ENCODE results near the gene PPIF. TPM values are rescaled to one million over a fixed set of nuclear protein-coding genes. Genes with fewer than 3 reads are reported as not detected.

Gene PPIF
- total RNA-seq, 2 donors from 2014 or later, result 102 to 104 TPM

DNA sequence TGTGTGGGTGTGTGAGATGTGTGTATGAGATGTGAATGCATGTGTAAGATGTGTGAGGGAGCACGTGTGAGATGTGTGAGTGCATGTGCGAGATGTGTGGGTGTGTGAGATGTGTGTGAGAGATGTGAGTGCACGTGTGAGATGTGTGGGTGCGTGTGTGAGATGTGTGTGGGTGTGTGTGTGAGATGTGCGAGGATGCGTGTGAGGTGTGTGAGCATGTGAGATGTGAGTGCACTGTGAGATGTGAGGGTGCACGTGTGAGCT, 31.0 kb downstream of the PPIF start:
- H3K4me3 Mint-ChIP-seq, result no peak overlapping the region
- no peak overlapping the region for H3K27ac Mint-ChIP-seq
- H3K9me3 Mint-ChIP-seq, result no peaks in the 10 kb centered on the region
- peaks cover 0 to 2% of the 10 kb centered on the region in 2 donors for H3K36me3 Mint-ChIP-seq (ENCODE audit: insufficient read depth in 2 of 2)
- H3K4me1 Mint-ChIP-seq (ENCODE audit: low read depth), result peaks cover 4% of the 10 kb centered on the region
- DNase-seq (no peak), ATAC-seq (replicated peaks in 1 of 2) (no peak)
- no peaks in the 10 kb centered on the region for H3K27me3 Mint-ChIP-seq (ENCODE audit: low read depth)

DNA sequence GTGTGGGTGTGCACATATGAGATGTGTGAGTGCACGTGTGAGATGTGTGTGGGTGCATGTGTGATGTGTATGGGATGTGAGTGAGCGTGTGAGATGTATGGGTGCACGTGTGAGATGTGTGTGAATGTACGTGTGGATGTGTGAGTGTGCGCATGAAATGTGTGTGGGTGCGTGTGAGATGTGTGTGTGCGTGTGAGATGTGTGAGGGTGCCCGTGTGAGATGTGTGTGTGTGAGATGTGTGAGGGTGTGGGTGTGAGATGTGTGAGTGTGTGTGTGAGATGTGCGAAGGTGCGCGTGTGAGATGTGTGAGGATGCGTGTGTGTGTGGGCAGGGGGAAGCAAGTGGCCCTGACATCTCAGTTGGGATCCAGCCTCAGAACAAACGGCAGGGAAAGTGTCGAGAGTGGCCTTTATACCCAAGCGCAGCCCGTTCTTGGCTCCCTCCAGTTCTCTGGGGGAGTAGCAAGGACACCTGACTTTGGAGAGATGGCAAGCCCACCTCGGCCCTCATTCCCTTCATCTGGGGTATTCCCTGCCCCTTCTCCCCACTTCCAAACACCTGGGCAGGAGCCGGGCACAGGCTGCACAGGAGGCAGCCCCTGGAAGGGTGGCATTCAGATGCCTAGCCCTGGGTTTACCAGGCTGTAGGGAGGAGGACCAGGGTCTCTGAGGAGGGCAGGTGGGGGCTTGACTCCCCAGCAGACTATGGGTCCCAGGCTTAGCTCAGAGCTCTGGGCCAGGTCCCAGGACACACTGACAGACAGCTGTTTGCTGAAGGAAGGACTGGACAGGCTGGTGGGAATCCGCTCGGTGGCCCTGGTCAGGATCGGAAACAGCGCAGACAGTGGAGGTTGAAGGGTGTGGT, 31.6 kb downstream of the PPIF start:
- ATAC-seq (replicated peaks in 1 of 2) (no peak), DNase-seq (no peak)
- Mint-ChIP-seq H3K4me3 (no peak overlapping the region), H3K36me3 (ENCODE audit: insufficient read depth in 2 of 2) (peaks cover 0 to 2% of the 10 kb centered on the region in 2 donors), H3K27me3 (ENCODE audit: low read depth) (no peaks in the 10 kb centered on the region), H3K27ac (no peak overlapping the region), H3K4me1 (ENCODE audit: low read depth) (peaks cover 4% of the 10 kb centered on the region), H3K9me3 (no peaks in the 10 kb centered on the region)

DNA sequence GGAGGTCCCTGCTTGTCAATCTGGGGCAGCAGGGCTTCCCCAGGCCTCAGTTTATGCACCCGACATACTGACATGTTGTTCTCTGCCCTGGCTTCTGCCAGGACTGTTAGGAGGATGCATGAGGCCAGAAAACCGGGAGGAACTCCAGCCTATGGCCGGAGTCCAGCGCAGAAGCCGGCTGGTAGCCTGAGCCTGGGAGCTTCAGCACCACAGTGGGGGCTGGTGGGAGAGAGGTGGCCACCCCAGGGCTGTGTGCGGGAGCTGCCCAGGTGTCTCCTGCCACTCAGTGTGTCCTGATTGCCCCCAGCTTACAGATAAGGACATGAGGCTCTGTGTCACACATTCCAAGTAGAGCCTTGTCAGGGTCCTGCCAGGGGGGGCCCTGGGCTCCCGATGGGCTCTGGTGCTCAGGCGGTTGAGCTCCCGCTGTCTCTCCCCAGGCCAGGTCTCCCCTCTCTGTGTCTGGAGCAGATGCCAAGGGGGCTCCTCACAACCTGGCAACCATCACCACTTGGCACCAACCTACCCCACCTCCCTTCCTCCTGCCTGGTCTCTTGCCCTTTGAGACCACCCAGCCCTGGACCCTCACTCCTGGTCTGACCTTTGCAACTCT, 32.3 kb downstream of the PPIF start:
- no peaks in the 10 kb centered on the region for H3K9me3 Mint-ChIP-seq

DNA sequence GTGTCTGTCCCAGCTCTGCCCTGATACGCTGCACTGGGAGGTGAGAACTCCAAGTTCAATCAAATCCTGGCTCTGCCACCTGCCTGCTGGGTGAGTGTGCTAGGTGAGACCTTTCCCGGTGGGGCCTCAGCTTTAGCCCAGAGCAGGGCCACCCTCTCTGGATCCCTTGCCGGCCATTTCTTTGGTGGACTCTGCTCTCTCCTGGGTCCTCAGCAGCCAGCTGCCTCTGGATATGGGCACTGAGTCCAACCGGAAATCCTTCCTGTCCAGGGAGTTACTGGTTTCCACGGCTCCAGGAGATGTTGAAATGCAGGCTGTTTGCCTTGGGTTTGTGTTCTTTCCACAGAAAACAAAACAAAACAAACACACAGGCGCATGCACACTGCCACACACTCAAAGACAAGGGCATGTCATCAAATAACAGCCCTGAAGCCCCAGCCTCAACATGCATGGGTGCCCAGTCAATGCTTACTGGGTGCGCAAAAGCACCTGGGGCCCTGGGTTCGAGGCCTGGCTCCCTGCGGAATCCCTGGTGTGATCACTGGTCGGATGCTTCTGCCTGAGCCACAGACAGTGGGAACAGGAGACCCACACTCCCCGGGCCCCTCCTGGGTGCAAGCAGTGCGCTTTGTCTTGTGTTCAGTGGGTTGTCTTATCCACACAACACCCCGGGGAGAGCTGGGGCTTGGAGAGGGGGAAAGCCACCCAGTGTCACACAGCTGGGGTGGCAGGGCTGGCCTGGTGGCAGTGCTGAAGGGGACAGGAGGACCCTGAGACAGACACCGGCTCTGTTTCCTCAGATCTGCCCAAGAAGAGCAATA, 33.1 kb downstream of the PPIF start:
- Mint-ChIP-seq H3K27ac (no peak overlapping the region), H3K36me3 (ENCODE audit: insufficient read depth in 2 of 2) (peaks cover 0 to 2% of the 10 kb centered on the region in 2 donors), H3K4me1 (ENCODE audit: low read depth) (no peaks in the 10 kb centered on the region), H3K4me3 (no peak overlapping the region), H3K27me3 (ENCODE audit: low read depth) (no peaks in the 10 kb centered on the region), H3K9me3 (no peaks in the 10 kb centered on the region)
- DNase-seq (no peak), ATAC-seq (replicated peaks in 1 of 2) (no peak)

More for the DNA sequence above, 32.3 kb downstream of the PPIF start:
- peaks cover 0 to 2% of the 10 kb centered on the region in 2 donors for H3K36me3 Mint-ChIP-seq (ENCODE audit: insufficient read depth in 2 of 2)
- ATAC-seq (replicated peaks in 1 of 2) (no peak), DNase-seq (no peak)
- peaks cover 3% of the 10 kb centered on the region for H3K4me1 Mint-ChIP-seq (ENCODE audit: low read depth)
- H3K27ac Mint-ChIP-seq, result no peak overlapping the region
- H3K27me3 Mint-ChIP-seq (ENCODE audit: low read depth), result no peaks in the 10 kb centered on the region
- H3K4me3 Mint-ChIP-seq, result no peak overlapping the region

DNA sequence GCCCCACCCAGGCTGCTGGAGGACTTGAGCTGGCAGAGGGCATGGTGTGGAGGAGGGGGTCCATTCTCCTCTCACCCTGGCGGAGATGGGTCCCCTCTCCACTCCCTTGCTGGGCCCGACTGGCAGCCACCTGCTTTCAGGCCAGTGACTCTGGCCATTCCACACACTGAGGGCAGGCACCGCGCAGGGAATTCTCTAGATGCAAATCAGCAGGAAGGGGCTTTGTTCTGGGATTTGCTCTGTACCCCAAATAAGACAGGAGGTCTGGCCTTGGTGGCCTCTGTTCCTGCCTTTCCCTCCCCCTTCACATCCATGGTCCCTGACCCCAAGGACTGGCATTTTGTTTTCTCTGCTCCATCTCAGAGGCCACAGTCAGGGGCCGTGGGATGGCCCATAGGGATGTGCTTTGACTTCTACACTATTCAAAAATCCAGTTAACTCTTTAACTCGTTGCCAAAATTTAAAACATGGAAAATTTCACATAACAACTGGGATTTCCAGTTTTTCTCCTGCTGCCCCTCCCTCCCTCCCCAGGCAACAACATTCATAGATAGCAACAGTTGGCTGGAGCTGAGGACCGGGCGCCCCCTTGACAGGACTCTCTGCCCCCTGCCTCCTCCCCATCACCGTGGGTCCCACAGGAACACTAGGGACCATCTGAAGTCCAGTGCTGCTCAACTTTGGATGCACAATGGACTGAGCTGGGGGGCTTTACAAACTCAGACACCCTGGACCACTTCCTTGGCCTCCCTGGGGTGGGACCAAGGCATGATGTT, 33.9 kb downstream of the PPIF start:
- ATAC-seq (replicated peaks in 1 of 2) (no peak), DNase-seq (no peak)
- H3K27me3 Mint-ChIP-seq (ENCODE audit: low read depth), result no peaks in the 10 kb centered on the region
- no peaks in the 10 kb centered on the region for H3K4me1 Mint-ChIP-seq (ENCODE audit: low read depth)
- H3K4me3 Mint-ChIP-seq, result no peak overlapping the region
- no peaks in the 10 kb centered on the region for H3K9me3 Mint-ChIP-seq
- no peak overlapping the region for H3K27ac Mint-ChIP-seq
- peaks cover 0 to 2% of the 10 kb centered on the region in 2 donors for H3K36me3 Mint-ChIP-seq (ENCODE audit: insufficient read depth in 2 of 2)

DNA sequence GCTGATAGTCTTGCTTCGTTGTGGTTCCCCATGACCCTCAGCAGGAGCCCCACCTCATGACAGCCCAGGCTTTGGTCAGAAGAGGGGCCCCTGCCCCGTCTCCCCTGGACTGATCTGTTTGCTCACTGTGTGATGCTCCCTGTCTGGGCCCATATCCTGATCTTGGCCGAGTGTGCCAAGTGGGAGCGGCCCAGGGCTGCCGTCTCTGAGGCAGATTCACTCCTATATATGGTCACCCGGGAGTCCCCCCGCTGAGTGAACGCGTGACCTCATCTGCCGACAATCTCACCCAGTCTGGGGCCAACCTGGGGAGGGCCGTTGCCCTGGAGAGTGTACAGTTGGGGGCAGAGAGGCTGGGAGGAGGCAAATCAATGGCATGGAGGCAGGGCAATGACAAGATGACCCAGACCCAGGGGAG, 34.5 kb downstream of the PPIF start:
- no peak overlapping the region for H3K27ac Mint-ChIP-seq
- ATAC-seq (replicated peaks in 1 of 2), result no peak
- H3K4me3 Mint-ChIP-seq, result no peak overlapping the region
- no peaks in the 10 kb centered on the region for H3K4me1 Mint-ChIP-seq (ENCODE audit: low read depth)
- no peaks in the 10 kb centered on the region for H3K36me3 Mint-ChIP-seq (ENCODE audit: insufficient read depth in 2 of 2)
- no peak for DNase-seq
- no peaks in the 10 kb centered on the region for H3K9me3 Mint-ChIP-seq
- H3K27me3 Mint-ChIP-seq (ENCODE audit: low read depth), result no peaks in the 10 kb centered on the region

DNA sequence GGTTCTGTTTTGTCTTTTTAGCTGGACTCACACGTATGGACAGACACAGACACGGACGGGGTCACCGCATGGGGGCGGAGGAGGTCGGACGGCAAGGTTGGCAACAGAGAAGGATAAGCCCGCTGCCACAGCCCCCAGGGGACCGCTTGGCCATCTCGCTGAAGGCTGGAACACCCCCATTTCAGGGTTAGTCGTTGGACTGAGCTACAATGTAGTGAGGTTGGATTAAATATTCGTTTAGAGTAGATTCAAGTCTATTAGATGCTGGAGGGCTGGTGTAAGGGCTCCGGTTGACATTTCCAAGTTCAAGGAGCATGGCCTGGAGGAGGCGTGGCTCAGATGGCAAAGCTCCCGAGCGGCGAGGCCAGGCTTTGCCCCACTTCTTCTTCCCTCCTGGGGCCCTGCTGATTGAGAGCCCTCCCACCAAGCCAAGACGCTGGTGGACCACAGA, 35.2 kb downstream of the PPIF start:
- H3K4me3 Mint-ChIP-seq, result no peak overlapping the region
- ATAC-seq (replicated peaks in 1 of 2), result no peak

DNA sequence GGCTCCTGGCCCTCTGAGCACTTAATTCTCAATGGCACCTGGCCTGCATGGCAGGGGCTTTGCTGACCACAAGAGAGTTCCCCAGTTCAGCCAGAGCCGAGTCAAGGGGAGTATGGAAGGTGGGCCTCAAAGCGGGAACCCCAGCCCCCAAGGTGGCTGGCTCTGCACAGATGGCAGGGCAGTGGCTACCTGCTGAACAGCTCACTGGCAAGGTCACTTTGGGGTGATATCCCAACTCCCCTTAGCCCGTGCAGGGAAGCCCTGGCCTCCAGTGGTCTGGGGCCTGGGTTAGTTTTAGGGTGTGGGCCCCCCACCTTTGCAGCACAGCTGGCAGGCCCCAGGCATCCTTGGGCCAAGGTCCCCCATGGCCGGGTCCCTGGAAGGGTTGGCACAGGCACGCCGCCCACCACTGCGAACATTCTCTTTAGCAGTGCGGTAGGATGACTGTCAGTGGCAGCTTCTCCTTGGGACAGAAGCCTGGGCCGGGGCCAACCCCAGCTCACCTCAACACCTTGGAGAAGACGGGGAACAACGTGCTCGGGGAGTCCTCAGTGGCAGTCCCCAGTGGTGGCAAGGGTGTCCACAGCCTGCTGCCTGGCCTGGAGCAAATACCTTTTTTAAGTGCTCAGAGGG, 36.8 kb downstream of the PPIF start:
- ATAC-seq (replicated peaks in 1 of 2) (no peak), DNase-seq (no peak)
- no peak overlapping the region for H3K27ac Mint-ChIP-seq

More for the DNA sequence above, 35.2 kb downstream of the PPIF start:
- H3K27me3 Mint-ChIP-seq (ENCODE audit: low read depth), result no peaks in the 10 kb centered on the region
- H3K4me1 Mint-ChIP-seq (ENCODE audit: low read depth), result no peaks in the 10 kb centered on the region
- no peak overlapping the region for H3K27ac Mint-ChIP-seq
- H3K36me3 Mint-ChIP-seq (ENCODE audit: insufficient read depth in 2 of 2), result no peaks in the 10 kb centered on the region
- no peaks in the 10 kb centered on the region for H3K9me3 Mint-ChIP-seq
- DNase-seq, result no peak

DNA sequence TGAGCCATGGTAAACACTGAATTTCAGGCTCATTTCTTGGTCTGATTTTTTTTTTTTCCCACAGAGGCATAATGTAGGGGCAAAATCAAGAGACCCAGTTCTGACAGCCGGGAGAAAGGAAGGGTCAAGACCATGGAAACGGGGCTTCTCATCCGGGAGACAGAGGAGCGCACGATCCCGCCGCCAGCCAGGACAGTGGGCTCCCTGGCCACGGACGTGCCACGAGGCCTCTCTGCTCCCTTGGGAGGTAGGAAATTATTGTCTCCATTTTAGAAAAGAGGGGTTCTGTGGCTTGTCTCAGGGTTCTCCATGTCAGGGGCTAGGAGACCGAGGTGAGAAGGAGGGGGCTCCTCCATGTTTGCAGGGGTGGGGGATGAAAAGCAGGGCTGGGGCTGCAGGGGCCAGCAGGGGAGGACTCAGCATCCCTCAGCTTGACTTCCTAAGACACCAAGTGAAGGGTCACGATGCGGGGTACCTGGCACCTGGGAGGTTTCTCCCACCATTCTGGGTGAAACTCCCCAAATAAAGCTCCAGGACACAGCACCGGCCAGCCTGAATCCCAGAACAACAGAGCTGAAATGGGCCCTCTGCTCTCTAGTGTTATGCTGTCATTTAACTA, 37.6 kb downstream of the PPIF start:
- H3K27ac Mint-ChIP-seq, result no peak overlapping the region
- H3K4me3 Mint-ChIP-seq, result no peak overlapping the region
- no peaks in the 10 kb centered on the region for H3K9me3 Mint-ChIP-seq
- peaks cover 9% of the 10 kb centered on the region for H3K4me1 Mint-ChIP-seq (ENCODE audit: low read depth)
- ATAC-seq (replicated peaks in 1 of 2), result no peak
- DNase-seq, result no peak
- no peaks in the 10 kb centered on the region for H3K27me3 Mint-ChIP-seq (ENCODE audit: low read depth)
- H3K36me3 Mint-ChIP-seq (ENCODE audit: insufficient read depth in 2 of 2), result no peaks in the 10 kb centered on the region

More for the DNA sequence above, 36.8 kb downstream of the PPIF start:
- no peaks in the 10 kb centered on the region for H3K36me3 Mint-ChIP-seq (ENCODE audit: insufficient read depth in 2 of 2)
- no peak overlapping the region for H3K4me3 Mint-ChIP-seq
- H3K4me1 Mint-ChIP-seq (ENCODE audit: low read depth), result peaks cover 8% of the 10 kb centered on the region
- H3K9me3 Mint-ChIP-seq, result no peaks in the 10 kb centered on the region
- no peaks in the 10 kb centered on the region for H3K27me3 Mint-ChIP-seq (ENCODE audit: low read depth)

DNA sequence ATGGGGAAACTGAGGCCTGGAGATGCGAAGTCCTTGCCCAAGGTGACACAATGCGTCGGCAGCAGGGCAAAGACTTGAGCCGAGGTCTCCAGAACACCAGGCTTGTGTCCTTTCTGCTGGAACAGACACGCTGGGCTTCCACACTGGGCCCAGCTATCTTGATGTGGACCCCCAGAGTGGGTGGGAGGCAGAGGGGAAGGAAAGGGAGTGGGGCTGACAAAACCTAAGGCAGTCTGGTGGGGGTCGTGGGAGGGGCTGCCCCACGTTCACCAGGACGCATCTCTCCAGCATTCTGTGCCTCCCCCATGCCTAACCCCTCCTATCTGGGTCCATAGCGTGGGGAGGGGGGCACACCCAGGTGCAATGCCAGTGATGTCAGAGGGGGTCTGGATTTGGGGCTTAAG, 38.1 kb downstream of the PPIF start:
- Mint-ChIP-seq H3K4me1 (ENCODE audit: low read depth) (peaks cover 10% of the 10 kb centered on the region), H3K27ac (no peak overlapping the region), H3K27me3 (ENCODE audit: low read depth) (no peaks in the 10 kb centered on the region), H3K4me3 (no peak overlapping the region), H3K9me3 (no peaks in the 10 kb centered on the region), H3K36me3 (ENCODE audit: insufficient read depth in 2 of 2) (no peaks in the 10 kb centered on the region)
- ATAC-seq (replicated peaks in 1 of 2) (no peak), DNase-seq (no peak)

DNA sequence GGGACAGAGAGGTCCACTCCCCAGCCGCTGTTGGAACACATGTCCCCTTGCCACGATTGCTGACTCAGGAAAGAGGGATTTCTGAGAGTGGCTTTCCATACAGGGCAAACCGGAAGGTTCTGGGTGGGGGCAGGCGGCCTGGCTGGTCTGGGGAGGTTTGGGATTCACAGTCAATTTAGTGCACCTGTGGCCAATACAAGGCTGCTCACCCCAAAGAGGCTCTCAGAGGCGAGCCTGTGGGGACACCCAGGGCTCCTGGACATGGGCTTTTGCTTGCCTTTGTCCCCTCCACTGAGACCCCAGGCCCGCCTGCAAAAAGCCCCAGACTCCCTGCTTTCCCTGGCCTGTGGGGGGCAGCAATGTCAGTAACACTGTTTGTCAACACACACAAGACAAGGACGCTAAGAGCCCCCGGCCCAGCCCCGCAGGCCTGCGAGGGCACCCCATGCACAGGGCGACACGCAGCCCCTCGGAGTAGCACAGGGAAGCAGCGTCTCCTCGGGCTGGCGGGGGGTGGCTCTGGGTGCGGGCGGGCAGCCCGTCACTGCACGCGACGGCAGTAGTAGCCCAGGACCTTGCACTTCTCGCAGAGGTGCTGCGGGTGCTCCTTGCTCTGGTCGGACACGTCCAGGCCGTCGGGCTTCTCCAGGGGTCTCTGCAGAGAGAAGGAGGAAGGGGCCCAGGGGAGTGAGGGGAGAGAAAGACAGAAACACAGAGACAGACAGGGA, 38.7 kb downstream of the PPIF start:
- no peak for ATAC-seq (replicated peaks in 1 of 2)
- Mint-ChIP-seq H3K36me3 (ENCODE audit: insufficient read depth in 2 of 2) (no peaks in the 10 kb centered on the region), H3K27me3 (ENCODE audit: low read depth) (no peaks in the 10 kb centered on the region), H3K27ac (no peak overlapping the region), H3K4me1 (ENCODE audit: low read depth) (peaks cover 14% of the 10 kb centered on the region), H3K4me3 (no peak overlapping the region), H3K9me3 (no peaks in the 10 kb centered on the region)
- no peak for DNase-seq
